ENCODE results near the gene CREB3L1. TPM values are rescaled to one million over a fixed set of nuclear protein-coding genes. Genes with fewer than 3 reads are reported as not detected.

Gene CREB3L1
- total and polyA plus RNA-seq, 4 donors, result 16.8 to 54.0 (median 36.8) TPM

DNA sequence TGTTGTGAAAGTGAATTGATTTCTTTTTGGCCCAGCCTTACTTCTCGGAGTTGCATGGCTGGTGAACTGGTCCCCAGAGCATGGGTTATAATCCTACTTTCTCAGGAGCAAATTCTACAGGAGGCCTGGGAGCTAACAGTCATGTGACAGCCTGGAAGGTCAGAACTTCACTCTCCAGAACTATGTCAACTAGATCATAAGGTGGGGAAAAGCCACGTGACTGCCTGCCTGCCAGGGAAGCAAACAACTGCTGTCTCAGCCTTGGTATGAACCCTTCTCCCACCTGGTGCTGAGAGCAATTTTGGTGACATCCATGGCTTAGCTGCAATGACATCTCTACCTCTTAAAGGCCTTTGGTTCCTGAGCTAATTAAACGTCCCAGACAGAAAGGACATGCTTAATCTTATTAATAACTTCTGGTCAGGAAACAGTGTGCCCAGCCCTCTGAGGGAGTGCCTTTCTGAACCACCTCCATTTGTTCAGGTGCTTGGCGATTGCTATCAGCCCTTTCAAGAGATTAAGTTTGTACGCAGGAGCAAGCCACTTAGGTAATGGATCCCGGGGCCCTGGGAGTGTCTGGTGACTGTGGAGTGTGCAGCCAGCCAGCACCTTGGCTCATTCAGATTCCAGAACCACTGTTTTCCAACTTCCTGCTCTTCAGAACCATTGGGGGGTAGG, 1.4 kb upstream of the CREB3L1 start:
- TF ChIP-seq, protein P1, sequence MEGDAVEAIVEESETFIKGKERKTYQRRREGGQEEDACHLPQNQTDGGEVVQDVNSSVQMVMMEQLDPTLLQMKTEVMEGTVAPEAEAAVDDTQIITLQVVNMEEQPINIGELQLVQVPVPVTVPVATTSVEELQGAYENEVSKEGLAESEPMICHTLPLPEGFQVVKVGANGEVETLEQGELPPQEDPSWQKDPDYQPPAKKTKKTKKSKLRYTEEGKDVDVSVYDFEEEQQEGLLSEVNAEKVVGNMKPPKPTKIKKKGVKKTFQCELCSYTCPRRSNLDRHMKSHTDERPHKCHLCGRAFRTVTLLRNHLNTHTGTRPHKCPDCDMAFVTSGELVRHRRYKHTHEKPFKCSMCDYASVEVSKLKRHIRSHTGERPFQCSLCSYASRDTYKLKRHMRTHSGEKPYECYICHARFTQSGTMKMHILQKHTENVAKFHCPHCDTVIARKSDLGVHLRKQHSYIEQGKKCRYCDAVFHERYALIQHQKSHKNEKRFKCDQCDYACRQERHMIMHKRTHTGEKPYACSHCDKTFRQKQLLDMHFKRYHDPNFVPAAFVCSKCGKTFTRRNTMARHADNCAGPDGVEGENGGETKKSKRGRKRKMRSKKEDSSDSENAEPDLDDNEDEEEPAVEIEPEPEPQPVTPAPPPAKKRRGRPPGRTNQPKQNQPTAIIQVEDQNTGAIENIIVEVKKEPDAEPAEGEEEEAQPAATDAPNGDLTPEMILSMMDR (IDR thresholded peaks at IDR 0.05; ENCODE audit: control extremely low read depth, extremely low read depth), result no peak
- Histone ChIP-seq H3K4me3 (no peak overlapping the region), H3K9ac (ENCODE audit: insufficient read depth in 1 of 2, low read length in 2 of 2) (no peak overlapping the region), H3K27me3 (ENCODE audit: control insufficient read depth in 3 of 3, insufficient read depth in 3 of 3, low read length in 2 of 3) (no peaks in the 10 kb centered on the region), H3K4me1 (ENCODE audit: control insufficient read depth in 5 of 5, insufficient read depth in 5 of 5, low read length in 5 of 5) (peaks cover 12 to 50% (median 35%) of the 10 kb centered on the region in 5 donors), H3K36me3 (ENCODE audit: control insufficient read depth in 4 of 4, insufficient read depth in 4 of 4, low read length in 4 of 4) (peaks cover 0 to 3% (median 1%) of the 10 kb centered on the region in 4 donors), H3K9me3 (ENCODE audit: control insufficient read depth in 4 of 4, insufficient read depth in 3 of 4, low read length in 3 of 4) (no peaks in the 10 kb centered on the region), H3K27ac (ENCODE audit: low read depth in 1 of 2, low read length in 1 of 2) (peak overlapping the region in 1 of 2 donors; percentile 87)
- 52 to 61% methylated on average over 6 of the region's 6 CpGs for WGBS, 2 donors
- DNase-seq, result peak in 2 of 3 donors; percentile 42 to 55
- no peak for ATAC-seq (ENCODE audit: insufficient read depth, low FRiP score)

DNA sequence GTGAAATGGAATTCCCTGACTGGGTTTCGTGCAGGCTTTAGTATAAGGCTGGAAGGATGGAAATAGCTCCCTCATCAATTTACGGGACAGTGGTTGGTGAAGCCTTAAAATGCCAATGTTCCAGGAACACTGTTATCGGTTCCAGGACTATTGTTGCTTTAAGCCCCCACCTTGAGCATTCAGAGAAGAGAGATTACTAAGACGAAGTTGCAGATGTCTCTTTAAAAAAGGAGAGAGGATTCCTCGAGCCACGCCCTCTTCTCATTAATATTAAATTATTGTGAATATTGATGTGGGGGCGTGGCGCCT, 195 bp upstream of the CREB3L1 start:
- no peaks in the 10 kb centered on the region for H3K9me3 ChIP-seq (ENCODE audit: control insufficient read depth in 4 of 4, insufficient read depth in 3 of 4, low read length in 3 of 4)
- no peak overlapping the region for H3K27ac ChIP-seq (ENCODE audit: low read depth in 1 of 2, low read length in 1 of 2)
- peak overlapping the region; percentile 49 for H3K4me3 ChIP-seq
- H3K27me3 ChIP-seq (ENCODE audit: control insufficient read depth in 3 of 3, insufficient read depth in 3 of 3, low read length in 2 of 3), result no peaks in the 10 kb centered on the region
- no peak overlapping the region for H3K9ac ChIP-seq (ENCODE audit: insufficient read depth in 1 of 2, low read length in 2 of 2)
- H3K36me3 ChIP-seq (ENCODE audit: control insufficient read depth in 4 of 4, insufficient read depth in 4 of 4, low read length in 4 of 4), result peaks cover 0 to 3% (median 1%) of the 10 kb centered on the region in 4 donors
- TF ChIP-seq, protein P1 (IDR thresholded peaks at IDR 0.05; ENCODE audit: control extremely low read depth, extremely low read depth), result no peak
- 11 to 15% methylated on average over 8 of the region's 8 CpGs for WGBS, 2 donors
- peak in 2 of 3 donors; percentile 83 to 88 for DNase-seq
- peaks cover 12 to 59% (median 41%) of the 10 kb centered on the region in 5 donors for H3K4me1 ChIP-seq (ENCODE audit: control insufficient read depth in 5 of 5, insufficient read depth in 5 of 5, low read length in 5 of 5)
- ATAC-seq (ENCODE audit: insufficient read depth, low FRiP score), result peak; percentile 7

DNA sequence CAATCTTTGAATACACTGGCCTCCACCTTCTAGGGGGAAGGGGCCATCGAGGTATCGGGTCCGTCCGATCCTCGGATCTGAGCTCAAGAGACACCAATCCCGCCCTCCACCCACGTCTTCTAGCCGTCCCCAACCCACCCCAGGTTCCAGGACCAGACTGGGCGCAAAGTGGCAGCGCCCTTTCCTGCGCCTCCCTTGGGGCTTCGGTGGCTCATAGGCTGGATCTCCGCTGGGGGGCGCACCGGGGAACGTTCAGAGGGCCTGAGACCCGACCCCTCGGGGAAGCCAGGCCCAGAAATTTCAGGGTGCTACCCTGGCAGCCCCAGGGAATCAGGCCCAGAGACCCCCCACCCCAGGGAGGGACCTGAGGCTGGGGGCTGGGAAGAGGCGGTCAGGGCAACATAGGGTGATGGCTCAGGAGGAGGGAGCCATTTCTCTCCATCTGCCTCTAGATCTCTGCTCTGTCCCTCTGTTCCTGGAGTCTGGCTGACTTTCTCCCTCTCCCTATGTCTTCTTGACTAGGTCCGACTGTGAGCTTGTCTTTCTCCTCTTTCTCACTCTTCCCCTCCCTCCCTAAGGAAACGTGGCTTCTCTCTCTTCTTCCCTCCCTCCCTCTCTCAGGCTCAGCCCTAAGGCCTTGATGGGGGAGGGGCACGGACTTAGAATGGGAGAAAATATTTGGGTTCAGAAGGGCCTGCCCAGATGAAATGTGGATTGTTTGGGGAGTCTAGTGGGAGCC, 1.1 kb downstream of the CREB3L1 start:
- H3K9me3 ChIP-seq (ENCODE audit: control insufficient read depth in 4 of 4, insufficient read depth in 3 of 4, low read length in 3 of 4), result no peaks in the 10 kb centered on the region
- H3K4me3 ChIP-seq, result peak overlapping the region; percentile 49
- WGBS, 2 donors, result 22 to 24% methylated on average over 22 of the region's 22 CpGs
- H3K36me3 ChIP-seq (ENCODE audit: control insufficient read depth in 4 of 4, insufficient read depth in 4 of 4, low read length in 4 of 4), result peaks cover 0 to 5% (median 1%) of the 10 kb centered on the region in 4 donors
- DNase-seq (peak; percentile 75 to 79 (median 77)), ATAC-seq (ENCODE audit: insufficient read depth, low FRiP score) (no peak)
- H3K27me3 ChIP-seq (ENCODE audit: control insufficient read depth in 3 of 3, insufficient read depth in 3 of 3, low read length in 2 of 3), result no peaks in the 10 kb centered on the region
- TF ChIP-seq, protein P1 (IDR thresholded peaks at IDR 0.05; ENCODE audit: control extremely low read depth, extremely low read depth), result peak; percentile 0
- peak overlapping the region; percentile 2 to 37 for H3K27ac ChIP-seq (ENCODE audit: low read depth in 1 of 2, low read length in 1 of 2)
- peak overlapping the region in 1 of 2 donors; percentile 75 for H3K9ac ChIP-seq (ENCODE audit: insufficient read depth in 1 of 2, low read length in 2 of 2)
- H3K4me1 ChIP-seq (ENCODE audit: control insufficient read depth in 5 of 5, insufficient read depth in 5 of 5, low read length in 5 of 5), result peaks cover 11 to 46% (median 32%) of the 10 kb centered on the region in 5 donors

Data from lung (tissue), 12 donors.